CD4-positive, alpha-beta T cell treated with Interleukin-15 for 1 hour (primary cell): Measurements from ENCODE around the gene ZFAND2A.

Source experiments
- DNase-seq: peaks from one replicate; pipeline ENCODE4 v3.0.0-alpha.2; 2020

The ZFAND2A gene

GRCh38 chr7:1104516-1105179 is 55.3 kb downstream of the ZFAND2A start:
- DNase-seq: no peak

- DNase-seq: no peak
These were observed 56.0 kb downstream of the ZFAND2A start for GRCh38 chr7:1103789-1104515.

GRCh38 chr7:1103009-1103788 is 56.8 kb downstream of the ZFAND2A start:
- no peak for DNase-seq
